GM18498 (cell line): ENCODE results near the gene FNDC3B.

Source experiments
- ATAC-seq: cut with Tn5 transposase; IDR thresholded peaks from one replicate; pipeline ENCODE4 v1.9.1; 2021; ENCODE audit warnings: mild to moderate bottlenecking, moderate library complexity; ENCODE audit not compliant: unreplicated experiment

Gene FNDC3B

DNA sequence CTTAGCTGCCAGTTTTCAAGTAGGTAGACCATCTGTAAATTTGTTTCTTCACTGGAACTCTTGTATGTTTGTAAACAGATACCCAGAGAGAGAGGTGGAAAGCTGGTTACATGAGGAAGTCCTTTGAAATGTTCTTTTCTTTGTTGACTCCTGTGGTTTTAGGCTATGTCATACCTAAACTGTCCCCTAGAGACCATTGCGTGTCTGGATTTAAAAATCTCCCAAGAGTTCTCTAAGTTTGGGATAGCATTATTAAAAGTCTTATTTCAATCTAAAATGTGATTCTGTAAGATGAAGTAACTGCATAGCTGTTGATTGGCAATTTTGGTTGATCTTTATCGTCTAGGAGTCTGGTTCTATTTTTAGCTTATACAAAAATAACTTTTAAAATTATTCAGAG, 281.7 kb downstream of the FNDC3B start:
- ATAC-seq = no peak

DNA sequence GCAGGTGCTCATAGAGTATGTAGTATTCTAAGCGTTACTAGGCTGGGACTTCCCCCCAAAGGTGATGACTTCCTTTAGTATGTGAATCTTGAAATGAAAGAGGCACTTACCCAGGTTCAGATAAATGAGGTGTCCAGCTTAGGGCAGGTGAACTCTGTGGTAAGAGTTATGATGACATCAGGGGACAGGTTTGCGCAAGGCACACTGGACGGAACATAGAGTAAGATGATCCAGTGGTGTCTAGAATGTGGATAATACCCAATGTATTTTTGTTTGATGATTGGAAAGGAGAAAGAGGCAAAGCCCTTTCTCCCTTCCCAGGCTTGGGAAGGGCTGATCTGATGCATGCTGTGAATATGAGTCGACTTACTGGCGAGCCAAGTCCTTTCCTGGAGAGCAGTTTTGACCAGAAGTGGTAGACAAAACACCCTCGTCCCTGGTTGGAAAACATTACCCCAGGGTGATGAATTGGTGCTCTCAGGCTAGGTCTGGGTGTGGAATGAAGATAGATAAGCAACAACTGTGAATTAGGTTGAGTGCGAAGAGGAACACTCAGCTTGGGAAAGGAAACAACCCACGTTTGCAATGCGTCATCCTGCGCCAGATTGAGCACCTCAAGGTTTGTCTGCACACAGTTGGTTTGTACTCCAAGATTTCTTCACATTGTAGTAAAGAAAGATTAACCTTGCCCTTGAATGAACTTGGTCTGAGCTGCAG, 284.7 kb downstream of the FNDC3B start:
- no peak for ATAC-seq

DNA sequence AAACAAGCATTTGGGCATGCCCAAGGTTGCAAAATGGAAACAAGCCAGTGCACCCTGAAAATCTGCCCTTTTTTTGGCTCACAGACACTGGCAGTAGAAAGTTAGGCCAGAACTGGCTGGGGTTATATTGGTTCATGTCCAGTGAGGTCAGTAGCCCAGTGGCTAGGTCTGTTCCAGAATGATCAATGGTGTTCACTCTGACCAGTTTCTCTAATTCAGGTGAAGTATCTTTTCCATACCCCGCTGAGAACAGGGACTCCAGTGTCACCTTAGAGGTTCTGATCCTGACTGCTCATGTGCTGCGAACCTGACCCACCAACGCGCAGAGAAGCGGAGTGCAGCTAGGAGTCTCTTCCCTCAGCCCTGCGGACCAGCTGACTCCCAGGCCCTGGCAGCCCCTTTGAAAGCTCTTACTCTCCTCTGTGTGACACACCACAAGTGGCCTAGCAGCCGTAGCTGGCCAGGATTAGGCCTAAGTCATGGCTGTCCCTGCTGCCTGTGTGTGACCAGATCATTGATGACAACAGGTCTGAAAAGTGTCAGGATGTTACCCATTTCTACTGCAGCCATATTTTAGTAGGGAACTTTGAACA, 285.3 kb downstream of the FNDC3B start:
- no peak for ATAC-seq

DNA sequence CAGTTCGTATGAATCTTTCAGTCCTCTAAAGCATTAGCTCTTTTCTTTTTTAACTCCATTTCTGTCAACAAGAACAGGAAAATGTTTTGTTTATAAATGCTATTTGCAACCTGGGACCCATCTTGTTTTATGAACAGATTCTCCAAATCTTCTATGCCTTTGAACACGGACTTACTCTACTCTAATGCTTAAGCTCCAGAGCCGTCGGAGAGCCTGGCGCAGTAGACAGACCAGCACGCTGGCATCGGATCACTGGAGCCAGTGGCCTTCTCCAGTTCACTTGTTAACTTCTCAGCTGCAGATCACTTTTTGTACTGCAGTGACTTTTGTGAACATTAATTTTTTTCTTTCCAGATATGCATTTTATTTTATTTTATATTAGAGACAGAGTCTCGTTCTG, 286.1 kb downstream of the FNDC3B start:
- no peak for ATAC-seq

DNA sequence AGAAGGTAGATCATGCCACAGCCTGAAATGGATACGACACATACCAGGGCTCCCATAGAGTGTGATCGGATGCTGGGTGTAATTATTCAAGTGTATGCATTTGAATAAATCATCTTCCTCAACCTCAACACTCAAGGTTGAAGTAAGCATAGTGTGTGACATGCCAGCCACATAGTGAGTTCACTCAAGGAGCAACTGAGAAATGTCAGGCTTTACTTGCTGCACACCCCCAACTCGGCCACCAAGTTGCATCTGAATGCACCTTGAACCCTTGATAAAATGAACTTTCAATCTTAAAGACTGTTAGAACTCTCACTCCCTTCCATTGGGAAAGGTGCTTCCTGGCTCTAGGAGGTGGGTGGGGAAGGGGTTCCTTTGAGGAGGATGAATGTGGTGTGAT, 287.6 kb downstream of the FNDC3B start:
- ATAC-seq = no peak

DNA sequence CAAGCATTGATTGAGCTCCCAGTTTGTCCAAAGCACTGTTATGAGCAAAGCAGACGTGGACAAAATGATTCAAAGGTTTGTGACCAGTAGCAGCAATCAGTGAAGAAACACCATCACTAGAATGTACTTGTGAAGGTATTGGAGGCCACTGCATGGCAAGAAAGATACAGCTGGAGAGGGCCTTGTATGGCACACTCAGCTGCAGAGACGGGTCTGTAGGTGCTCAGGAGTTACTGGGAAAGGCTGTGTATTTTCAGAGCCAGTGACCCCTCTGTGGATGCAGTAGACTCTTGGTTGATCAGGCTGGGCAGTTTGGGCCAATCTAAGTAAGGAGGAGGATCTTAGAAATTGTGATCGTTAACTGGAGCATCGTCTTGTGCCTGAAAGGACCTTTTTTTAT, 288.9 kb downstream of the FNDC3B start:
- ATAC-seq = no peak

DNA sequence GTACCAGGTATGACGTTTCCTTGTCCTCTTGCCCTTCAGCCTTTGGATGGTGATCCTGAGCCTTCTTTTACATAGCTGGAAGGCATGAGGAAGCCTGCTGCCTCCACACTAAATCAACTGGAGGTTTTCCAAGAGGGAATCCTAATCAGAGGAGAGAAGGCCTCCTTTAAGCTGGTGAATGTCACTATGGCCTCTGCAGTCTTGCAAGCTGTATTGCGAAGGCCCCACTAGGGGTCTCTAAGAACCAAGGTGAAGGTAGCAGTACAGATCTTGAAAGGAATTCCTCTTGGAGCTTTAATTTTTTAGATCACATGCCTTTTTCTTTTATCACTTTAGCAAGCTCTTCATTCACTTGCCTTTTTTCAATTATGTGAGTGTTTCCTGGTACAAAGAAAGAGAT, 289.7 kb downstream of the FNDC3B start:
- ATAC-seq = no peak

DNA sequence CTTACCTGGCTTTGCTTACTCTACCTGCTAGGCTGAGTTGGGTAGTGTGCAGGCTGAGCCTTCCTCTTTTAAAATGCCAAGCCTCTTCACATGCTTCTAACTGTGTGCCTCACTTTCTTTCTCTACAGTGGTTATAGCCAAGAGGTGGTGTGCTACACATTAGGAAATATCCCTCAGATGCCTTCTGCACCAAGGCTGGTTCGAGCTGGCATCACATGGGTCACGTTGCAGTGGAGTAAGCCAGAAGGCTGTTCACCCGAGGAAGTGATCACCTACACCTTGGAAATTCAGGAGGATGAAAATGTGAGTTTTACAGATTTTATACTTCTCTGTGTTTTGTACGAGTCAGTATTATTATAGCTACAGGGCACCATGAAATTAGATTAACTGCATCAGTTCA, 291.0 kb downstream of the FNDC3B start:
- no peak for ATAC-seq

DNA sequence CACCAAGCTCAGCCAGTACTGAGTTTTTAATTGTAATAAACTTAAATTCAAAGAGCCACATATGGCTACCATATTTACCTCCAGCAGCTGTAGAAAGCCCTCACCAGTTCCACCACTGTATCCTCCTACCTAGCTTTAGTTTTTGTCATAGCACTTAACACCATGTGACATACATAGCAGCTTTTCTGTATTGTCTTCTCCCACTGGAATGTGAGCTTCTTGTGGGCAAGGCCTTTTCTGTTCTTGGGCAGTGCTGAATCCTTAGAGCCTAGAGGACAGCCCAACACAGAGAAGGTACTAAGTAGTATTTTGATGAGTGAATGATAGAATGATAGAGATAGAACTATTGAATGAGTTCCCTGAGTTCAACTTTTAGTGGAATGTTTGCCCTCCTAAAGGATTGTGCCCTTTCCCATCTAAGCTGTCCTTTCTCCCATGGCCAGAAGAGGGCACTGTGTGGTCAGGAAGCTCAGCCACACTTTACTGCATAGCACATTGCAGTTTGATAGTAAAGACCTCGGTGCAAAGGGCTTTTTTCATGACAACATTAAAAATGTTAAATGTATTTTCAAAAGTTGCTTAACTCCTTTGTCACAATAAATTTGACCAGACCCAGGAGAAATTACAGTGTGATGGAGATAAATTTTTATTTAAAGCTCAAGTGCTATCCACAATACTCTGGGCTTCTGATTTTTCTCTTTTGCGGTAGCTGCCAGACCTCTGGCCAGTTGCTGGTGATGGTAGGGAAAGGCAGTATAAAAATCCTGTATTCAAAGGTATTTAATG, 293.1 kb downstream of the FNDC3B start:
- peak; percentile 65 for ATAC-seq

DNA sequence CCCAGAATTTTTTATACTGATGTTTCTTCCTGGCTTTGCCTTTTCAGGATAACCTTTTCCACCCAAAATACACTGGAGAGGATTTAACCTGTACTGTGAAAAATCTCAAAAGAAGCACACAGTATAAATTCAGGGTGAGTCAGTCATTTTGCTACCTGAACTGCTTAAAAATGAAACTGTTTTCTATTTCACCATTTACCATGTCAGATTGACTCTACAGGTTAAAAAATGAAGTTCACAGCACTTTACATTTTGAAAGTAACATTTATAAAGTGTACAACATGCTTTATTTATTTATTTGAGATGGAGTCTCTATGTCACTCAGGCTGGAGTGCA, 293.6 kb downstream of the FNDC3B start:
- ATAC-seq = no peak

DNA sequence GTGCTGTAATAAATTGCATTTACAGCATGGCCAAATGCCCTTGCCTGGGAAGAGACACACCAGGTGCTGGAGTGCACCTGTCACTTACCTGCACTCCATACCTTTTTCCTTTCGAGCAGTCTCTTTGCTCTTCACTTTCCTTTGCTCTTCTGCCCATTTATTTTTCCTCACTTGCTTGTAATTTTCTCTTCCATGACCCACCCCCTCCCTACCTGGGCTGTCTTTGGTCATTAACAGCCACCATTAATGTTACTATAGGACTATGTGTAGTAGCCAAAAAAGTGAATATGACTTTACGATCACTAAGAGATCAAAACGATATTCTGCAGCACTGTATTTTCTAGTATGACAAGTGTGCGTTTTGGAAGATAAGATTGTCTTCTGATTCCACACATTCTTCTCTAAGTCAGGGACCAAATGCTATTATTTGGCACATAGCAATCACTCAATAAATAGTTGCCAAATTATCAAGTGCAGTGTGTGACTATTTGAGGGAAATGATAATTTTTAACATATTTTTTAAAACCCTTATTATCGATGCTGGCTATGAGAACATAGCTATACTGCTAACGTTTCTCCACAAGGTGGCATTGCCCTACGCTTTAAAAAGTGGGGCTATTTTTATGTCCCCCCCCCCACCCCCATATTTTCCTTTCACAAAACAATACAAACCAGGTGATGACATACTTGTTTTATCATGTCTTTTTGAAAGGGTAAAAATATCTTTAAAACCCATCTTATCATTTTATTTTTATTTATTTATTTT, 294.5 kb downstream of the FNDC3B start:
- ATAC-seq = no peak

DNA sequence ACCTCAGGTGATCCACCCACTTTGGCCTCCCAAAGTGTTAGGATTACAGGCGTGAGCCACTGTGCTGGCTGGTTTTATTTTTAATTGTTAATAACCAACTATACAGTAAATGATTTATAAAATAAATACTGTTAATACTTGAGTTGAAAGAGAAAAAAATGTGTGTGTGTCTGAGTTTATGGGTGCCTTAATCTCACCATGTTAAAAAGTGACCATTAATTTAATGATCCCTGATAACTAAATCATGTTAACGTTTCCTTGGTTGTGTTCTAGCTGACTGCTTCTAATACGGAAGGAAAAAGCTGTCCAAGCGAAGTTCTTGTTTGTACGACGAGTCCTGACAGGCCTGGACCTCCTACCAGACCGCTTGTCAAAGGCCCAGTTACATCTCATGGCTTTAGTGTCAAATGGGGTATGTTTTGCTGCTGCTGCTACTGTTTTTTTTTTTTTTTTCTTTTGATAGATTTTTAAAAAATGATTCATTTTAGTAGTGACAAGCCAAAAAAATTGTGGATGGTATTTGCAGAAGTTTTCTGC, 295.4 kb downstream of the FNDC3B start:
- no peak for ATAC-seq

DNA sequence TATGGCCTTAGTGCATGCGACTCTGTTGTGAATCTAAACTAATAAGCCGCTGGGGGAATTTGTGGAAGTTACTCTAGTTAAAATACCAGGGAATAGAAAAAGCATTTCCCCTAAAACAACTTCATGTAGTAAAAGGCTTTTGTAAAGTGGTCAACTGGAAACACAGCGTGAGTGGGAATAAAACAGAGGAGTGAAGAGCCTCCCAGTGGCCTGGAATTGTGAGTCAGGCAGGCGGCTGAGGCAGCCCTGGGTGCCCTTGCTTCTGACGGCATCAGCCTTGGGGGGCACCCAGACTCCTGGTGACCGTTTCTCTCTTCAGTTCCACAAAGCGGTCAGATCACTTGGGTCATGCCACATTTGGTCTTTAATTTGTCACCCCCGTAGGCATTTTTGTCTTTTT, 300.5 kb downstream of the FNDC3B start:
- ATAC-seq = no peak

DNA sequence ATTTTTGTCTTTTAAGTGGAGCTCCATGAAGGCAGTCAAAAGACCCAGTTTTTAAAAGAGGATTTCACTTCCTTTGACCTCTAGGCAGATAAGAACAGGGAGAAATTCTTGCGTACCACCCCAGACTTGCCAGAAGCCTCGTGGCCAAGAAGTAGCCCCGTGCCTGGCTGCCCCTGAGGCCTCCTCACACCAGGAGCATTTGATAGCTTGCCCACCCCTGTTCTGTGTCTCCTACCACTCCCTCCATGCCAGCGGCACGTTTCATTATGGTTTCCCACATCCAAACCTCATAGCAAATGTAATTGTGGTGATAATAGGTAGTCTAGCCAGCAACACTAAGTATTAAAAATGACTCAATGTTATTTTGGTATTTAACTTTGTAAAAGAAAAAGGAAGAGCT, 301.2 kb downstream of the FNDC3B start:
- no peak for ATAC-seq

DNA sequence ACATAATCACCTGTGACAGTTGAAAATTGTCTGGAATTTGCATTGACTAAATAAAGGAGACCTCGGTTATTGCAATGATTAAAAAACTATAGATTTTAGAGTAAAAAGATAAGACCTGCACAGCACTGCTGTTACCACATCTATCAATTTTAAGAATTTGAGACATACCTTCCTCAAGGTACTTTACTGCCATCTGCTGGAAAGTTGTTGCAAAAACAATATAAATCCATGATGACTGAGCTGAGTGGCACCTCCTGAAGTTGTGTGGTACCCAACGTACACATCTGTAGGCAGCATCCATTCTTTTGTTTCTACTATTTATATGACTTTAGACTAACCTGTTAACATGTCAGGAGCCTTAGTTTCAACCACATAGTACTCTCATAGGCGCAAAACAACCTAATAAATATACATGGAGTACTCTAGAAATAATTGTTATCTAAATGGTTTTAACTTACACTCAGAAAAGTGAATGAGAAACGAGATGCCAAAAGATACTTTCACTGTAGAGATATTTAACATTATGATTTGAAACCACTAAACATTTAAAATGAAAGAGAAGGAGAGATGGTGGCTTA, 302.2 kb downstream of the FNDC3B start:
- peak; percentile 61 for ATAC-seq

DNA sequence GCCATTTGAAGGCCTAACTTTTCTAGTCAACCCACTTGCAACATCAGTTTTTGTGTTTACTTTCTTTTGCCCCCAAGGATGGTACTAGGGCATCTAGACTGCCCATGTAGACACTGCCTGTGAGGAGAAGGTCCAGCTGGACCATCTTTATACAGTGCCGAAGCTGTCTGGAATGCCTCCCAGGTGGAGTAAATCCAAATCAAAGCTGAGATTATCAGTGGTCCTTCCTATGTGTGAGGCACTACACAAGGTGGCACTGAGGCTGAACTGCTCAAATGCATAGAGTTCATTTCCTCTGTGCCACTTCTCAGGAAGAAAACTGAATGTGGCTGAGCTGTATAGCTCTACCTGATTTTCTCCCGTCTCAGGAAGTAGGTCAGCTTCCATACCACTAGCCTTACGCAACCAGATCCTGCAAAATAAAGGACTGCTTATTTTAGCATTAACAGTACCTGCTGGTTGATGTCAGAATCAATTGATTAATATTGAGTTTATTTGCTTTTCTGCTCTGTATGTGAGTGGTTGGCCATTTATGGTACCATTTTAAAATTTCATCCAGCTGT, 302.8 kb downstream of the FNDC3B start:
- ATAC-seq = no peak

DNA sequence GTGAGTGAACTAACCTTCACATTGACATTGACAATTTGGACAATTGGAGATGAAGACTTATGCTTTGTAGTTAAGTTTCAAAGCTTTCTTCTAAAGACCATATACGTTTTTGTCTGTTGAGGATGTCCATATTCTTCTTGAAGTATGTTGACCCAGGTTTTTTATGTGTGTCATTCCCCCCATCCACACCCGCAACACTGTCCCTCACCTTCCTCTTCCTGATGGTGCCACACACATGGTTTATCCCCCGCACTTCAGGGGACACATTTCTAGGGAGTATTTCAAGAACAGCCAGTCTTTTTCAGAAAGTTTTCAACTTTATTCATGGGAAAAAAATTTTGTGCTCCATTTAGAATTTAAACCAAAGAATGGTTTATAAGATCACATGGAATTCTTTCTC, 303.7 kb downstream of the FNDC3B start:
- no peak for ATAC-seq

DNA sequence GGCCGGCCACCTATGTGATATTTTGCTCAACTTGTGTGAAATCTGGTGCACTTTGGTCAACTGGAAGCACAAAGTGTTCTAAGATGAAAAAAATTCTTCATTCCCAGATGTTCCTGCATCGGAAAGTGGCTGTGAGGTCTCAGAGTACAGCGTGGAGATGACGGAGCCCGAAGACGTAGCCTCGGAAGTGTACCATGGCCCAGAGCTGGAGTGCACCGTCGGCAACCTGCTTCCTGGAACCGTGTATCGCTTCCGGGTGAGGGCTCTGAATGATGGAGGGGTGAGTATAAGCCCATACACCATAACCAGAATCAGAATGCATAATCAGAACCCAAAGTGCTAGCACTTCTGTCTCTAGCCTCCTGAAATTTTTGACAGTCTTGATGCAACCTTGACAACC, 304.6 kb downstream of the FNDC3B start:
- ATAC-seq = no peak

DNA sequence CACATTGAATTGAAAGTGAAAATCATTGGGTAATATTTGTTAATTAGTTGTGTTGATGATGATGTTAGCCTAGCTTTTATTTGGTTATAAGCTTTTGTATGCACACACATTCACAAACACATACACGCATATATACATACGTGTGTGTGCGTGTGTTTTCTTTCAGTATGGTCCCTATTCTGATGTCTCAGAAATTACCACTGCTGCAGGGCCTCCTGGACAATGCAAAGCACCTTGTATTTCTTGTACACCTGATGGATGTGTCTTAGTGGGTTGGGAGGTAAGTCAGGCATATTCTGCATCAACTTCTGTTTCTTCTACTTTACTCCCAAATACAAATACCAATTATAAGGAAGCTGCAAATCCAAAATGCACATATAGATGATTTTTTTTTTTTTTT, 306.8 kb downstream of the FNDC3B start:
- no peak for ATAC-seq

DNA sequence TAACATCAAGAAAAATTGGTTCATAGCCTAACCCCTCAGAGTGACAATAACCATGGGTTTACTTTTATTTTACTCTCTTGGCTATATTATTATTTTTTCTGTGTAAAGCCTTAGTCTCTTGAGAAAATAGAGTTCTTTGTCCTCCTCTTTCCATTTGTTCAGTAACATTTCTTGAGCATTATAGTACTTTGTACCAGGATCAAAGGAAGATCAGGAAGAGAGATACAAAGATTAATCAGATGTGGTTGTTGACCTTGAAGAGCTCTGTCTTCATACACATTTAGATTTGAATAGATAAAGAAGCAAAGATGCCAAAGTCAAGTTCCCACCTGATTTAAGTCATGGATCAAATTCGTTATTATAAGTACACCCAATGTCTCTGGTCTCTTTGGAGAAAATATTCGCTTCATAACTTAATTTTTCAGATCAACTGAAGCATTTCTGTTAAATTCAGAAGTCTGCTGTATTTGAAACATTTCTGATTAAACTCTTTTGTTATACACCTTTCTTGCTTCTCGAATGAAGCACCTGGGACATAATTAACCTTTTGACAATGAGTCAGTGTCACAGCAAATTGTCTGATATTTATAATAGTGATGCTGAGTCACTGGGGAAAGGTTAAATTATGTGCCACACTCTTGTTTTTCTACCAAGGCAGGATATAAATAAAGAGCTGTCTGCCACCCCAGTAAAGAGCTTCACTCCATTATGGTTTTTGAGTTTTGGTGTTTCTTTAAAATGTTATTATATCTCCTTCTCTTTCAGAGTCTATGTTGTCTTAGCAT, 308.7 kb downstream of the FNDC3B start:
- ATAC-seq = no peak
